ENCODE data around the gene THSD7A. TPM values are rescaled to one million over a fixed set of nuclear protein-coding genes. Genes with fewer than 3 reads are reported as not detected.

The THSD7A gene
- total and polyA plus RNA-seq, 9 of the 15 experiments (the other 6 are each of a cell fraction or from before 2014, with no cell fraction given): 0.01 to 0.02 TPM; not detected in 7

DNA sequence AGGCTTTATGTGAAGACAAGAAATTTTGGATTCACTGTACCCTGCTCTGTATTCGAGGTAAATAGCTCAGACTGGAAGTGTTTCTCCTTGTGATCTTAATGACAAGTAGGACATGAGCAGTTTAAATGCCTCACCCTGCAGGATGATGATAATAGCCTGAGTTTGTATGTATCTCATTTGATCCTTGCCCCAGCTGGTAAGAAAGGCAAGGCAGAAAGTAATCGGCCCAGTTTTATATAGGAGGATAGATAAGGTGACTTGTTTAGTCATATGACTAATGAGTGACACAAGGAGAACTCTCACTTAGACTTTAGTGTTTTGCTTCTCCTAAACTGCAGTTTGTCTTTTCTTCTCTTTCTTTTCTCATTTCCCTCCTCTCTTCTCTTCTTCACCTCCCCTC lies 485.7 kb downstream of the THSD7A start:
- 0% methylated on average over 2 of the region's 2 CpGs for WGBS (ENCODE audit: insufficient coverage, low coverage, missing lambda C conversion rate)
- DNase-seq (ENCODE audit: extremely low read depth in 1 of 4, low spot score in 3 of 4) (no peak), ATAC-seq (no peak), FAIRE-seq (no peak)
- TF ChIP-seq HLTF (IDR thresholded peaks at IDR 0.05): no peak
- TF ChIP-seq ID3 (CRISPR knock-in tag; IDR thresholded peaks at IDR 0.05): no peak
- no peak for TF ChIP-seq ID3 (tag; IDR thresholded peaks at IDR 0.05)
- TF ChIP-seq FOXA1 (IDR thresholded peaks at IDR 0.05; ENCODE audit: borderline replicate concordance): no peak
- TF ChIP-seq MCM7 (IDR thresholded peaks at IDR 0.05): no peak
- H3K4me2 ChIP-seq (ENCODE audit: insufficient read depth, low read length): no peak overlapping the region
- intact Hi-C loops (cut with micrococcal nuclease): loop anchor here (10.0 kb wide), 1 partner anchor 632 kb away; no protein-coding TSS in a partner anchor
- H3K79me2 ChIP-seq (ENCODE audit: control insufficient read depth, insufficient read depth, low read length): no peaks in the 10 kb centered on the region
- H3K9me1 ChIP-seq (ENCODE audit: control insufficient read depth, insufficient read depth, low read length): no peaks in the 10 kb centered on the region
- POLR2A ChIA-PET: no interaction called here
- H3K27me3 ChIP-seq (ENCODE audit: control insufficient read depth in 2 of 2, insufficient read depth in 2 of 2, low read length in 2 of 2): no peaks in the 10 kb centered on the region
- H4K20me1 ChIP-seq (replicated peaks; ENCODE audit: control insufficient read depth, insufficient read depth, low read length): no peaks in the 10 kb centered on the region
- no TSS peak for BruUV-seq (replicated peaks)
- H3K4me3 ChIP-seq: no peak overlapping the region
- no peaks in the 10 kb centered on the region for H3K36me3 ChIP-seq (ENCODE audit: control insufficient read depth, insufficient read depth, low read length)
- in situ Hi-C loops (cut with MboI): no loop called here
- no peak overlapping the region for H3K27ac ChIP-seq (ENCODE audit: extremely low read depth, low read depth, low read length)
- H3K9me3 ChIP-seq (replicated peaks; ENCODE audit: control insufficient read depth, insufficient read depth, low read depth, low read length): no peaks in the 10 kb centered on the region
- no peaks in the 10 kb centered on the region; a peak in 1 of 5 replicates for H3K4me1 ChIP-seq (replicated peaks in 1 of 2; ENCODE audit: control insufficient read depth in 2 of 2, insufficient read depth in 2 of 2, low read length in 2 of 2)
- CTCF ChIA-PET (ENCODE audit: low intra/inter-chr PET ratio): no interaction called here
- no peak overlapping the region for H3K9ac ChIP-seq (ENCODE audit: insufficient read depth in 1 of 2, low read depth in 2 of 2, low read length in 2 of 2)
- H2AFZ ChIP-seq (ENCODE audit: low read depth, low read length): no peak overlapping the region

DNA sequence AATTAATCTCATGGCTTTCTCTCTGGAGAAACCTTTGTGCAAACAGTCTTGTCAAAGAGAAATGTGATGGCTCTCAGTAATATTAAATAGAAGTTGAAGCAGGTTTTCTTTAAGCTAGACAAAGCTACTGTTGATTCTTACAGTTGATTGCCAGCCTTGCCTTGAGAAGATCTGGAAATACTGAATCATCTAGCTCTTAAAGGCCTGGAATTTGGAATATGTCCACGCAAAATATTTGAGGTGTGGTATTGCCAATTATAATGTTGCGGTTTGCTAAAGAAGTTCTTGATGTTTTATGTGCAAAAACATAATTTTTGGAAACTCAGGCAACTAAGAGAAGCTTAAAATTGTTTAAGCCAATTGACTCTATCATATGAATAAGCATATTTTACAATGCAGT lies 486.4 kb downstream of the THSD7A start:
- no peaks in the 10 kb centered on the region for H3K27me3 ChIP-seq (ENCODE audit: control insufficient read depth in 2 of 2, insufficient read depth in 2 of 2, low read length in 2 of 2)
- TF ChIP-seq COPS2 (conservative IDR thresholded peaks at IDR 0.05) (no peak), DMBX1 (CRISPR knock-in tag; IDR thresholded peaks at IDR 0.05; ENCODE audit: borderline replicate concordance) (no peak), SMARCA5 (IDR thresholded peaks at IDR 0.05) (no peak), MBD1 (CRISPR knock-in tag; IDR thresholded peaks at IDR 0.05) (no peak), ZNF589 (CRISPR knock-in tag; IDR thresholded peaks at IDR 0.05; ENCODE audit: low read depth) (no peak), RBM25 (IDR thresholded peaks at IDR 0.05; ENCODE audit: low read depth, low read length, severe bottlenecking) (no peak)
- TF ChIP-seq, protein P1, sequence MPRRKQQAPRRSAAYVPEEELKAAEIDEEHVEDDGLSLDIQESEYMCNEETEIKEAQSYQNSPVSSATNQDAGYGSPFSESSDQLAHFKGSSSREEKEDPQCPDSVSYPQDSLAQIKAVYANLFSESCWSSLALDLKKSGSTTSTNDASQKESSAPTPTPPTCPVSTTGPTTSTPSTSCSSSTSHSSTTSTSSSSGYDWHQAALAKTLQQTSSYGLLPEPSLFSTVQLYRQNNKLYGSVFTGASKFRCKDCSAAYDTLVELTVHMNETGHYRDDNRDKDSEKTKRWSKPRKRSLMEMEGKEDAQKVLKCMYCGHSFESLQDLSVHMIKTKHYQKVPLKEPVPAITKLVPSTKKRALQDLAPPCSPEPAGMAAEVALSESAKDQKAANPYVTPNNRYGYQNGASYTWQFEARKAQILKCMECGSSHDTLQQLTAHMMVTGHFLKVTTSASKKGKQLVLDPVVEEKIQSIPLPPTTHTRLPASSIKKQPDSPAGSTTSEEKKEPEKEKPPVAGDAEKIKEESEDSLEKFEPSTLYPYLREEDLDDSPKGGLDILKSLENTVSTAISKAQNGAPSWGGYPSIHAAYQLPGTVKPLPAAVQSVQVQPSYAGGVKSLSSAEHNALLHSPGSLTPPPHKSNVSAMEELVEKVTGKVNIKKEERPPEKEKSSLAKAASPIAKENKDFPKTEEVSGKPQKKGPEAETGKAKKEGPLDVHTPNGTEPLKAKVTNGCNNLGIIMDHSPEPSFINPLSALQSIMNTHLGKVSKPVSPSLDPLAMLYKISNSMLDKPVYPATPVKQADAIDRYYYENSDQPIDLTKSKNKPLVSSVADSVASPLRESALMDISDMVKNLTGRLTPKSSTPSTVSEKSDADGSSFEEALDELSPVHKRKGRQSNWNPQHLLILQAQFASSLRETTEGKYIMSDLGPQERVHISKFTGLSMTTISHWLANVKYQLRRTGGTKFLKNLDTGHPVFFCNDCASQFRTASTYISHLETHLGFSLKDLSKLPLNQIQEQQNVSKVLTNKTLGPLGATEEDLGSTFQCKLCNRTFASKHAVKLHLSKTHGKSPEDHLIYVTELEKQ (CRISPR knock-in tag; IDR thresholded peaks at IDR 0.05): no peak

More for the DNA sequence above, 486.4 kb downstream of the THSD7A start:
- H3K27ac ChIP-seq (ENCODE audit: extremely low read depth, low read depth, low read length): no peak overlapping the region
- intact Hi-C loops (cut with micrococcal nuclease): loop anchor here (2.0 to 10.0 kb wide), 2 partner anchors 457 to 631 kb away; no protein-coding TSS in a partner anchor
- ChIA-PET POLR2A (no interaction called here), CTCF (ENCODE audit: low intra/inter-chr PET ratio) (interaction anchor here (1.2 kb wide), 1 partner anchor 134 kb away, joined by 3 read pairs; no protein-coding TSS in a partner anchor)
- no peak overlapping the region for H3K4me3 ChIP-seq
- H3K79me2 ChIP-seq (ENCODE audit: control insufficient read depth, insufficient read depth, low read length): no peaks in the 10 kb centered on the region
- no peaks in the 10 kb centered on the region for H3K9me1 ChIP-seq (ENCODE audit: control insufficient read depth, insufficient read depth, low read length)
- no peak overlapping the region for H2AFZ ChIP-seq (ENCODE audit: low read depth, low read length)
- H3K36me3 ChIP-seq (ENCODE audit: control insufficient read depth, insufficient read depth, low read length): no peaks in the 10 kb centered on the region
- 0% methylated on average over 2 of the region's 2 CpGs for WGBS (ENCODE audit: insufficient coverage, low coverage, missing lambda C conversion rate)
- in situ Hi-C loops (cut with MboI): no loop called here
- ATAC-seq (no peak), DNase-seq (ENCODE audit: extremely low read depth in 1 of 4, low spot score in 3 of 4) (no peak), FAIRE-seq (no peak)
- no peaks in the 10 kb centered on the region for H3K9me3 ChIP-seq (replicated peaks; ENCODE audit: control insufficient read depth, insufficient read depth, low read depth, low read length)
- H3K4me2 ChIP-seq (ENCODE audit: insufficient read depth, low read length): no peak overlapping the region
- H3K9ac ChIP-seq (ENCODE audit: insufficient read depth in 1 of 2, low read depth in 2 of 2, low read length in 2 of 2): no peak overlapping the region
- no peaks in the 10 kb centered on the region for H4K20me1 ChIP-seq (replicated peaks; ENCODE audit: control insufficient read depth, insufficient read depth, low read length)
- BruUV-seq (replicated peaks): no TSS peak
- no peaks in the 10 kb centered on the region; a peak in 1 of 5 replicates for H3K4me1 ChIP-seq (replicated peaks in 1 of 2; ENCODE audit: control insufficient read depth in 2 of 2, insufficient read depth in 2 of 2, low read length in 2 of 2)
